Activated T-helper 1 cell treated with anti-CD3 and anti-CD28 coated beads, Interleukin-12 subunit alpha, Interleukin-12 subunit beta, Interleukin-2, Interleukin-4 antibody, amounts not matched to agents 30 ng/mL and 10 ng/mL and 1 ng/mL, durations not matched to agents 14 hours and 24 hours and 36 hours (primary cell): ENCODE measurements around the gene LRP6. TPM values are rescaled to one million over a fixed set of nuclear protein-coding genes. Genes with fewer than 3 reads are reported as not detected.

Experiments used
- DNase-seq: peaks from one replicate; pipeline ENCODE4 v3.0.0; 2021; ENCODE audit warnings: low spot score
- H3K27ac Mint-ChIP-seq: one replicate; pipeline ENCODE4 v1.8.0; 2021; ENCODE audit warnings: mild to moderate bottlenecking, mixed read lengths
- H3K27me3 Mint-ChIP-seq: one replicate; pipeline ENCODE4 v1.8.0; 2022; ENCODE audit warnings: mild to moderate bottlenecking, moderate library complexity, mixed read lengths; ENCODE audit not compliant: insufficient read depth
- H3K36me3 Mint-ChIP-seq: one replicate; pipeline ENCODE4 v1.8.0; 2021; ENCODE audit warnings: low read depth, mixed read lengths
- H3K4me1 Mint-ChIP-seq: one replicate; pipeline ENCODE4 v1.8.0; 2021; ENCODE audit warnings: low read depth, mixed read lengths
- H3K4me3 Mint-ChIP-seq: one replicate; pipeline ENCODE4 v1.8.0; 2021; ENCODE audit warnings: mild to moderate bottlenecking, moderate library complexity, mixed read lengths
- H3K9me3 Mint-ChIP-seq: one replicate; pipeline ENCODE4 v1.8.0; 2021; ENCODE audit warnings: mixed read lengths
- intact Hi-C: fragments of 100-400 bp; cut with micrococcal nuclease; formaldehyde crosslinking; loops from one replicate; pipeline ENCODE4 v1.15.1; 2024
- total RNA-seq: library from RNA; stranded (reverse); gene quantifications from 2 replicates; pipeline ENCODE4 v1.2.3, GENCODE V29; 2022

LRP6 gene
- total RNA-seq, 1 donor from 2014 or later = 5.5 TPM

DNA sequence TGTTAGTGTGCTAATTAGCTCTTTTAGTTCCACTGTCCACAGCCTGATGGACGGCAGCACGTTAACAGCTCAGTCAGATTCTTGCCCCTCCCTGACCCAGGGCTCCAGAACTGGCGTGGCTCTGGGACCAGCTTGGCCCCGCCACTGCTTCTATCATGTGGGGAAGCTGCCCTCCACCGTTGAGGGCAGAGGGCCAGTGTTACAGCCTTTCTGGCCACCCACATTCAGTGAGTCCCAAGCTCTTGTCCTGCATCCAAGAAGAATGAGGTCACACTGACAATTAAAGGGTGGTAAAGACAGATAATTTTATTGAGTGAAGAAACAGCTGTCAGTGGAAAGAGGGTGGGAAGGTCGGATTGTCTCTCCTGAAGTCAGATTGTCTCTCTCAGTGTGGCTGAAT is 159.2 kb downstream of the LRP6 start:
- Mint-ChIP-seq H3K36me3 (peaks cover 4% of the 10 kb centered on the region), H3K9me3 (peaks cover 21% of the 10 kb centered on the region), H3K27ac (no peak overlapping the region), H3K4me3 (no peak overlapping the region), H3K4me1 (no peaks in the 10 kb centered on the region), H3K27me3 (no peaks in the 10 kb centered on the region)
- no peak for DNase-seq
- intact Hi-C loops = no loop called here

DNA sequence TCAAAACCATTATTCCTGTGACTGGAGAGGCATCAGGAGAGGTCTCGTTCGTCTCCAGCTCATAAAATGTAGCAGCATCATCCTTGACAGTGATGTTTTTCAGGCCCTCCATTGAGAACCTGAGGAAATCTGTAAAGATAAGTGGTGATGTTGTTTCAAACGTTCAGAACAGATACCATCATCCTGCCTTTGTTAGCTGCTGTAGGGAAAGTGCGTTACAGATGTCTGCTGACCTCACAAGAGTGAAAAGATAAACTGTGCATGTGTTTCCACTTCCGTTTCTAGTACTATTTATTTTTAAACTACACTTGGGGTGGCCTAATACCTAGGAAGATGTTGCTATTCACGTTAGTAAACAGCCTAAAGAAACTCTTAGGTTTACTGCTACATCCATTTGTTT is 167.7 kb downstream of the LRP6 start:
- Mint-ChIP-seq H3K27ac (no peak overlapping the region), H3K4me3 (no peak overlapping the region), H3K27me3 (peaks cover 2% of the 10 kb centered on the region), H3K9me3 (no peaks in the 10 kb centered on the region), H3K4me1 (no peaks in the 10 kb centered on the region), H3K36me3 (peaks cover 13% of the 10 kb centered on the region)
- no peak for DNase-seq
- intact Hi-C loops = no loop called here

DNA sequence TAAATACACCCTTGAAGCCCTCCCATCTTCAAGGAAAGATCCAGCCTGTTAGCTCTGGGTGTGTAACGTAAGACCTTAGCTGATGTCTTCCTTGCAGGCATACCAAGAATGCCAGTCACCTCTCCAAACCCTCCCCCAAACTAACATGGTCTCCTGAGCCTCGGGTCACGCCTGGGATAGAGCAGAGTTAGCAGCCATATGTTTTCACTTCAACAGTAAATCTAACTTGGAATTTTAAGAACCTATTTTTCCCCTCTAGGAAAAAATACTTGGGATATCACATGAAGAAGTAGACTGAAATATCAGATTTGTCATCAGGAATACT is 168.2 kb downstream of the LRP6 start:
- Mint-ChIP-seq H3K4me1 (no peaks in the 10 kb centered on the region), H3K27ac (no peak overlapping the region), H3K4me3 (no peak overlapping the region), H3K27me3 (peaks cover 2% of the 10 kb centered on the region), H3K9me3 (no peaks in the 10 kb centered on the region), H3K36me3 (peaks cover 13% of the 10 kb centered on the region)
- no peak for DNase-seq
- intact Hi-C loops = no loop called here

- no peak overlapping the region for H3K4me3 Mint-ChIP-seq
- intact Hi-C loops = no loop called here
- peaks cover 2% of the 10 kb centered on the region for H3K27me3 Mint-ChIP-seq
- peaks cover 13% of the 10 kb centered on the region for H3K36me3 Mint-ChIP-seq
- H3K4me1 Mint-ChIP-seq = no peaks in the 10 kb centered on the region
- no peaks in the 10 kb centered on the region for H3K9me3 Mint-ChIP-seq
- no peak for DNase-seq
- no peak overlapping the region for H3K27ac Mint-ChIP-seq
Observed at GRCh38 chr12:12097891-12098690, 168.8 kb downstream of the LRP6 start.

- Mint-ChIP-seq H3K36me3 (peaks cover 12% of the 10 kb centered on the region), H3K27ac (no peak overlapping the region), H3K27me3 (peaks cover 4% of the 10 kb centered on the region), H3K4me1 (no peaks in the 10 kb centered on the region), H3K9me3 (no peaks in the 10 kb centered on the region), H3K4me3 (no peak overlapping the region)
- DNase-seq = no peak
- intact Hi-C loops = no loop called here
Observed at GRCh38 chr12:12095021-12095420, 171.8 kb downstream of the LRP6 start.

DNA sequence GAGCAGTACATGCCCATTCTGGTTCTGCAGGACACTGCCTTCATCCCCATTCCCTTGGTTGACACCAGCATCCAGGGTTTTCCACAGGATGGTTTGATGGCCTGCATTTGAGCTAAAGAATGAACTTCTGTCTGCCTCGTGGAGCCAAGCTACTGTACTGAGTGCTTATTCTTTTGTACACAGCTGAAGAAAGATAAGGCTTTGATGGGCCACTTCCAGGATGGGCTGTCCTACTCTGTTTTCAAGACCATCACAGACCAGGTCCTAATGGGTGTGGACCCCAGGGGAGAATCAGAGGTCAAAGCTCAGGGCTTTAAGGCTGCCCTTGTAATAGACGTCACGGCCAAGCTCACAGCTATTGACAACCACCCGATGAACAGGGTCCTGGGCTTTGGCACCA is 172.4 kb downstream of the LRP6 start:
- intact Hi-C loops = no loop called here
- peaks cover 12% of the 10 kb centered on the region for H3K36me3 Mint-ChIP-seq
- H3K4me3 Mint-ChIP-seq = no peak overlapping the region
- H3K4me1 Mint-ChIP-seq = no peaks in the 10 kb centered on the region
- DNase-seq = no peak
- peaks cover 7% of the 10 kb centered on the region for H3K27me3 Mint-ChIP-seq
- H3K9me3 Mint-ChIP-seq = no peaks in the 10 kb centered on the region
- H3K27ac Mint-ChIP-seq = no peak overlapping the region

DNA sequence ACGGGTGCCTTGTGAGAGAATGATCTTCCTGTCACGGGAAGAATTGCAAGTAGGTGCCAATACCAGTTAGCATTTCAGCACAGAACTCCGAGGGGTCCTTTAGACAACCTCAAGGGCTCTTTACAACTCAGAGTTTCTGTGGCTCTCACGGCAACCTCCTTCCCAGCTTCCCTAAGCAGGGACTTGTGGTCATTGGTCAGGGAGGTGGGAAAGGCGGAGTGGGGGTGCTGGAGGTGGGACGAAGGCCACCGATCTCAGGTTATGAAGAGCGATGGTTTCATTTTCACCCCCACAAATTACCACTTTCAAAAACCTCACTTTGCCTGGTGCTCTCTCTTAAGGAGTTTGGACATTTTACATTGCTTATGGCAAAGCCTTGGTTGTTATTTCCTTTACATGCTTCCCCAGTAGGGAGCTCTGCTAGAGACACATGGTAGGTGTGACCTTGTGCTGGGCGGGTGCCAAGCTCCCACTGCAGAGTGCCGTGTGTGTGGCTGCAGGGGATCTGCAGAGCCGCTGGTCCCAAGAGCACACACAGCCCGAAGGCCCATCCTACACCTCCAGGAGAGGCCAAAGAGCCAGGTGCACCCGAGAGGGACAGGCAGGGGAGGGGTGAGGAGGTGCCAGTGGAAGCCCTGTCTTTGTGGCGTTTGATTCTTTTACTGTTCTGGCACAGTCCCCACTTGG is 174.7 kb downstream of the LRP6 start:
- Mint-ChIP-seq H3K27me3 (peaks cover 10% of the 10 kb centered on the region), H3K9me3 (no peaks in the 10 kb centered on the region), H3K36me3 (peaks cover 7% of the 10 kb centered on the region), H3K4me3 (no peak overlapping the region), H3K4me1 (no peaks in the 10 kb centered on the region), H3K27ac (no peak overlapping the region)
- intact Hi-C loops = no loop called here
- no peak for DNase-seq

DNA sequence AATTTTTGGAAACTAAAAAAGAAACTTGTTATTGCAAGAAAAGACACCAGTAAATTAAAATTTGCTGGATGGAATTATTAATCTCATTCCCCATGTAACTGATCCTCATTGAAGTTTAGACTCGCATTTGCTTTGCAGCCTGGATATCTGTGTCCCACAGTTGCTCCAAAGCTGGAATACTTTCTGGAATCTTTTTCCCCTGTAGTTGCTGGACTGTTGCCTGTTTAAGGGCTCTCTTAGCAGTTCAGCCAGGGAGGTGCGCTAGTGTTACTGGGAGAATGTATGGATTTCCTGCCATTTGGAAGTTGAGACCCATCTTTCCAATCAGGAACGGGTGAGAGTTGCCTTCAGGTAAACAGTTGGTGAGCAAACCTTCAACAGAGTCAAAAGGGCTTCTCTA is 175.8 kb downstream of the LRP6 start:
- intact Hi-C loops = no loop called here
- Mint-ChIP-seq H3K36me3 (peaks cover 7% of the 10 kb centered on the region), H3K4me3 (no peak overlapping the region), H3K27ac (no peak overlapping the region), H3K27me3 (peaks cover 10% of the 10 kb centered on the region), H3K4me1 (no peaks in the 10 kb centered on the region), H3K9me3 (no peaks in the 10 kb centered on the region)
- DNase-seq = no peak

DNA sequence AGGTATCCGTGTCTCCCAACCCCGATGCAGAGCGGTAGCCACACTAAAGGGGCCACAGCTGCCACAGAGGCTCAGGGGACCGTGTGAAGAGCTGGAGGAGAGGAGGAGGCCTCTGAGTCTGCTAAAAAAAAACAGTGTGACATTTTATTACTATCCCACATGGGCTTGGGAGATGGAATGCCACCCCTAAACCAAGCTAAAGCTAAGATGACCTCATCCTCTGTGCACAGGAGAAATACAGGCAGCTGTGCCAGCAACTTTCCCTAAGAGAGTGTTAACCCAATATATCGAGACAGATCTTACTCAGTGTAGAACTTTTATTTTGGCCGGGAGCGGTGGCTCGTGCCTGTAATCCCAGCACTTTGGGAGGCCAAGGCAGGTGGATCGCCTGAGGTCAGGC is 178.1 kb downstream of the LRP6 start:
- intact Hi-C loops = no loop called here
- H3K4me1 Mint-ChIP-seq = no peaks in the 10 kb centered on the region
- H3K27me3 Mint-ChIP-seq = peaks cover 8% of the 10 kb centered on the region
- no peaks in the 10 kb centered on the region for H3K9me3 Mint-ChIP-seq
- H3K27ac Mint-ChIP-seq = no peak overlapping the region
- no peak overlapping the region for H3K4me3 Mint-ChIP-seq
- no peaks in the 10 kb centered on the region for H3K36me3 Mint-ChIP-seq
- no peak for DNase-seq

DNA sequence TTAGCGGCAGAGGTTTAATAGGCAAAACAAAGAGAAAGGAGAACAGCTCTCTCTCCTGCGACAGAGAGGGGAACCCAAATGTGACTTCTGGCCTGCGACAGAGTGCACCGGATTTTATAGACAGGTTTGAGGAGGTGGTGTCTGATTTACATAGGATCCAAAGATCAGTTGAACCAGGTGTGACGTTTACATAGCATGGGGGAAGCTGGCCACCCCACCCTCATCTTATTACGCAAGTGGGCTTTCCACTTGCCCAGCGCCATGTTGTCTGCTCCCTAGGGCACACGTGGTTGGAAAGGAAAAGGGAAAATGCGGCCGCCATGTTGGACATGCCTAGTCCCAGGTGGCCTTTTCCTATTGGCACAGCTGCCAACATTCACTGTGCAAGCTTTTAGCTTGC is 178.7 kb downstream of the LRP6 start:
- H3K4me3 Mint-ChIP-seq = no peak overlapping the region
- H3K4me1 Mint-ChIP-seq = no peaks in the 10 kb centered on the region
- H3K9me3 Mint-ChIP-seq = no peaks in the 10 kb centered on the region
- H3K36me3 Mint-ChIP-seq = no peaks in the 10 kb centered on the region
- no peak overlapping the region for H3K27ac Mint-ChIP-seq
- no peak for DNase-seq
- H3K27me3 Mint-ChIP-seq = peaks cover 8% of the 10 kb centered on the region
- intact Hi-C loops = no loop called here

DNA sequence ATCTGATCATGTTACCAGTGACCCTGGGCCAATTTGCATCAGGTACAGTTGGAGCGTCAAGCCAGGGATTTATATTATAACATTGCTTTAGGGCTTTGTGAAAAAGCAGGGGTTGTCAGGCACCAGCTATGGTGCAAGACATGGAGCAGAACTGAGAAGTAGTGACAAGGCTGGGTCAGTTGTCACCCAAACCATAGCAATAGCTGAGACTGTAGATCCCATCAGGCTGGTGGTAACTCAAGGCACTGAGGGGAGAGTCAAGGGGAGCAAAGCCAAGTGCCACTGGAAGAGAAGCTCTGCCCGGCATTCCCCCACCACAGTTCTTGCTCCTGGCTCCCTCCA is 179.2 kb downstream of the LRP6 start:
- H3K9me3 Mint-ChIP-seq = no peaks in the 10 kb centered on the region
- intact Hi-C loops = no loop called here
- no peaks in the 10 kb centered on the region for H3K36me3 Mint-ChIP-seq
- no peaks in the 10 kb centered on the region for H3K4me1 Mint-ChIP-seq
- H3K4me3 Mint-ChIP-seq = no peak overlapping the region
- no peak overlapping the region for H3K27ac Mint-ChIP-seq
- peaks cover 8% of the 10 kb centered on the region for H3K27me3 Mint-ChIP-seq
- no peak for DNase-seq

GRCh38 chr12:12086973-12087692 is 179.7 kb downstream of the LRP6 start:
- no peaks in the 10 kb centered on the region for H3K36me3 Mint-ChIP-seq
- H3K27me3 Mint-ChIP-seq = peaks cover 8% of the 10 kb centered on the region
- no peaks in the 10 kb centered on the region for H3K9me3 Mint-ChIP-seq
- no peaks in the 10 kb centered on the region for H3K4me1 Mint-ChIP-seq
- intact Hi-C loops = no loop called here
- no peak for DNase-seq
- no peak overlapping the region for H3K27ac Mint-ChIP-seq
- H3K4me3 Mint-ChIP-seq = no peak overlapping the region

DNA sequence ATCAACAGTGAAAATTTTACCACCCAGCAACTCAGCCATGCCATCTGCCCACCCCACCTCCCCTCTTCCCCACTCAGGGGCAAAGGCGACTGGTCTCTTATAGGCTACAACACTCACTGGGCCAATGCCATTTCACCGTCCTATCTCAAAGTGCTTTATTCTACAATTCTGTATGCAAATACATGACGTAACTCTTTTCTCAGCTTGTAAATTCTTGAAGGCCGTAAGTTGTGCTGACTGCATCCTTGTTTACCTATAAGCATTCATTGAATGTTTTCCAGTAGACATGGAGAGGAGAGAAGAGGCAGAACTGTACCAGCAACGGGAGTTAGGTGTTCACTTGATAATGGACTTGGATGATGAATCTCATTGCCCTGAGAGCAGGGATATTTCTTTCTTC is 180.5 kb downstream of the LRP6 start:
- Mint-ChIP-seq H3K27ac (no peak overlapping the region), H3K4me1 (no peaks in the 10 kb centered on the region), H3K27me3 (peaks cover 8% of the 10 kb centered on the region), H3K4me3 (no peak overlapping the region), H3K9me3 (no peaks in the 10 kb centered on the region), H3K36me3 (no peaks in the 10 kb centered on the region)
- no peak for DNase-seq
- intact Hi-C loops = no loop called here
